Measurements from ENCODE around the gene FARS2.

DNA sequence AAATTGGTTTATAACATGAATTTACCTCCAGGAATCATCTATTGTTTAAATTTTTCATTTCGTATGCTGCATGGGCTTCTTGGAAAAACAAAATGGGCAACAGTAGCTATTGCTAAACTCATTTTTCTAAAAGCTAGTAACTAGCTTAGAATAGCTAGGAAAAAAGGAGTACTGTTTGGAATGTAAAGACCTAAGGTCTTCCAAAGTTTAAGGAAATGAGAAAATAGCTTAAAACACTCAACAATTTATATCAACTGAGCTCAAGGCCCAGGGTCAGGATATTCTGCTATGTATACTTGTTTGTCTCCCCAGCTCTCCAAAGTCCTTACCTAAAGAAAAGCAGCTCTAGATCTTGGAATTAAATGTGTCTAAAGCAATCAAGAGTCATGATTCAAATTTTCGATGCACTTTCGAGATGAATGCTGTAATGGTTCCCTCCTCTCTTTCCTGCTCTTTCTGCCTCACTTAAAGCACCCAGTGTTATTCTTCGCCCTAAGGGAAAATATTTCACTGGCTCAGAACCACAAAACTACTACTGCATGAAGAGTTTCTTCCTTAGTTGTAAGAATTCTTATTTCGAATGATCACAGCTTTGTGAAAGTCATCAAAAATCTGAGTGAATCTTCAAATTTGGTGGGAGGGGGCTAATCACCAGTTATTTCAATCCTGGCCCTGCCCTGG lies 42.2 kb upstream of the FARS2 start:
- TF ChIP-seq, protein P1, sequence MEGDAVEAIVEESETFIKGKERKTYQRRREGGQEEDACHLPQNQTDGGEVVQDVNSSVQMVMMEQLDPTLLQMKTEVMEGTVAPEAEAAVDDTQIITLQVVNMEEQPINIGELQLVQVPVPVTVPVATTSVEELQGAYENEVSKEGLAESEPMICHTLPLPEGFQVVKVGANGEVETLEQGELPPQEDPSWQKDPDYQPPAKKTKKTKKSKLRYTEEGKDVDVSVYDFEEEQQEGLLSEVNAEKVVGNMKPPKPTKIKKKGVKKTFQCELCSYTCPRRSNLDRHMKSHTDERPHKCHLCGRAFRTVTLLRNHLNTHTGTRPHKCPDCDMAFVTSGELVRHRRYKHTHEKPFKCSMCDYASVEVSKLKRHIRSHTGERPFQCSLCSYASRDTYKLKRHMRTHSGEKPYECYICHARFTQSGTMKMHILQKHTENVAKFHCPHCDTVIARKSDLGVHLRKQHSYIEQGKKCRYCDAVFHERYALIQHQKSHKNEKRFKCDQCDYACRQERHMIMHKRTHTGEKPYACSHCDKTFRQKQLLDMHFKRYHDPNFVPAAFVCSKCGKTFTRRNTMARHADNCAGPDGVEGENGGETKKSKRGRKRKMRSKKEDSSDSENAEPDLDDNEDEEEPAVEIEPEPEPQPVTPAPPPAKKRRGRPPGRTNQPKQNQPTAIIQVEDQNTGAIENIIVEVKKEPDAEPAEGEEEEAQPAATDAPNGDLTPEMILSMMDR (conservative IDR thresholded peaks at IDR 0.05; ENCODE audit: low read length): no peak
- TF ChIP-seq EZH2phosphoT487 (IDR thresholded peaks at IDR 0.05; ENCODE audit: borderline replicate concordance, low read depth, low read length): no peak
